ENCODE measurements around the gene ZSCAN5B. TPM values are rescaled to one million over a fixed set of nuclear protein-coding genes. Genes with fewer than 3 reads are reported as not detected.

The ZSCAN5B gene
- total and polyA plus RNA-seq, 9 of the 15 experiments (the other 6 are each of a cell fraction or from before 2014, with no cell fraction given) = 0.03 to 0.07 TPM; not detected in 7

DNA sequence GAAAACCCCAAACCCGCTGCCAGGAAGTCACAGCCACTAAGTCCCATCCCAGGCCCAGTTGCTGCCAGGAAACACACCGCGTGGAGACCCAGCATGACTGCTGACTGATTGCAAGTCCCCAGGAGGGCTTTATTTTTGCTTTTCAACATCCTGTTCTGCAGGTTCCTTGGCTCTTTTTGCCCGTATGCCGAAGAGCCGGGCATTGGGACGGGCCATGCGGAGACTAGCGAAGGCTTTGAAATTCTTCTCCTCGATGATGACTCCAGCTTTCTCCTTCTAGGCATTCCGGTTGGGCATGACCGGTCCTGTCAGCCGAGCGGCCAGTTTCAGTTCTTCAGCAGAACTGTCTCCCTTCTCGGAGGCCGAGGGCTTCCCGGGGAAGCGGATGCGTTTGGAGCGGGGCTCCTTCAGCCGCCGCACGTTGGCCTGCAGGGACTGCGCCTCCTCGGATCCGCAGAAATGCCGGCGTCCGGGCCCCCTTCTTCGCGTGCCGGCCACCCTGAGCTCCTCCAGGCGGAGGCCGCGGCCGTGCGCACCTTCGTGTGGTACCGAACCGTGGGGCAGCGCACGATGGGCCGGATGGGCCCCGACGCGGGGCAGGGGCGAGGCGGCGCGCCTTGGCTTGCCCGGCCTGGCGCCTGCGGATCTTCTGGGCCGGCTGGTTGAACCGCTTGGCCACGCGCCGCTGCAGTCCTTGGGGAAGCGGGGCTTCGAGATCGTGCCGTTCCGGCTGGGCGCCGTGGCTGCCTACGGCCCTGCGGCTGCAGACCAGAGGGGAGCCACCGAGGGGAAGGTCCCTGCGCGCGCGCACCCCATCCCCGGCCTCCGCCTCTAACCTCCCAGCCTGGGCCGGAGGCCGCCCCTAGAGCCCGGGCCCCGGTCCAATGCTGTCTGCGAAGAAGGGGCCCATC lies 19.7 kb upstream of the ZSCAN5B start:
- no peak overlapping the region for H2AFZ ChIP-seq (ENCODE audit: low read depth, low read length)
- ATAC-seq (no peak), DNase-seq (ENCODE audit: extremely low read depth in 1 of 4, low spot score in 3 of 4) (no peak), FAIRE-seq (no peak)
- WGBS (ENCODE audit: insufficient coverage, low coverage, missing lambda C conversion rate) = 56% methylated on average over 25 of the region's 79 CpGs
- intact Hi-C loops (cut with micrococcal nuclease) (no loop called here), in situ Hi-C loops (cut with MboI) (no loop called here)
- CTCF ChIA-PET (ENCODE audit: low intra/inter-chr PET ratio) = no interaction called here
- POLR2A ChIA-PET = interaction anchor here (0.6 kb wide), 1 partner anchor 200 kb away, joined by 3 read pairs; no protein-coding TSS in a partner anchor
- H4K20me1 ChIP-seq (replicated peaks; ENCODE audit: control insufficient read depth, insufficient read depth, low read length) = no peaks in the 10 kb centered on the region
- BruUV-seq (replicated peaks) = no TSS peak
- H3K4me1 ChIP-seq (replicated peaks in 1 of 2; ENCODE audit: control insufficient read depth in 2 of 2, insufficient read depth in 2 of 2, low read length in 2 of 2) = peaks cover 0 to 10% of the 10 kb centered on the region in 2 experiments; a peak in 3 of 5 replicates
- H3K4me3 ChIP-seq = no peak overlapping the region
- H3K9ac ChIP-seq (ENCODE audit: insufficient read depth in 1 of 2, low read depth in 2 of 2, low read length in 2 of 2) = no peak overlapping the region
- peaks cover 0 to 33% of the 10 kb centered on the region in 2 experiments; a peak in 3 of 5 replicates for H3K27me3 ChIP-seq (ENCODE audit: control insufficient read depth in 2 of 2, insufficient read depth in 2 of 2, low read length in 2 of 2)
- no peak overlapping the region for H3K27ac ChIP-seq (ENCODE audit: extremely low read depth, low read depth, low read length)
- H3K4me2 ChIP-seq (ENCODE audit: insufficient read depth, low read length) = no peak overlapping the region
- no peaks in the 10 kb centered on the region for H3K36me3 ChIP-seq (ENCODE audit: control insufficient read depth, insufficient read depth, low read length)
- peaks cover 2% of the 10 kb centered on the region; the same call in 1 of the 2 replicates for H3K9me3 ChIP-seq (replicated peaks; ENCODE audit: control insufficient read depth, insufficient read depth, low read depth, low read length)
- no peaks in the 10 kb centered on the region for H3K9me1 ChIP-seq (ENCODE audit: control insufficient read depth, insufficient read depth, low read length)
- no peaks in the 10 kb centered on the region for H3K79me2 ChIP-seq (ENCODE audit: control insufficient read depth, insufficient read depth, low read length)
- TF ChIP-seq, protein P1, sequence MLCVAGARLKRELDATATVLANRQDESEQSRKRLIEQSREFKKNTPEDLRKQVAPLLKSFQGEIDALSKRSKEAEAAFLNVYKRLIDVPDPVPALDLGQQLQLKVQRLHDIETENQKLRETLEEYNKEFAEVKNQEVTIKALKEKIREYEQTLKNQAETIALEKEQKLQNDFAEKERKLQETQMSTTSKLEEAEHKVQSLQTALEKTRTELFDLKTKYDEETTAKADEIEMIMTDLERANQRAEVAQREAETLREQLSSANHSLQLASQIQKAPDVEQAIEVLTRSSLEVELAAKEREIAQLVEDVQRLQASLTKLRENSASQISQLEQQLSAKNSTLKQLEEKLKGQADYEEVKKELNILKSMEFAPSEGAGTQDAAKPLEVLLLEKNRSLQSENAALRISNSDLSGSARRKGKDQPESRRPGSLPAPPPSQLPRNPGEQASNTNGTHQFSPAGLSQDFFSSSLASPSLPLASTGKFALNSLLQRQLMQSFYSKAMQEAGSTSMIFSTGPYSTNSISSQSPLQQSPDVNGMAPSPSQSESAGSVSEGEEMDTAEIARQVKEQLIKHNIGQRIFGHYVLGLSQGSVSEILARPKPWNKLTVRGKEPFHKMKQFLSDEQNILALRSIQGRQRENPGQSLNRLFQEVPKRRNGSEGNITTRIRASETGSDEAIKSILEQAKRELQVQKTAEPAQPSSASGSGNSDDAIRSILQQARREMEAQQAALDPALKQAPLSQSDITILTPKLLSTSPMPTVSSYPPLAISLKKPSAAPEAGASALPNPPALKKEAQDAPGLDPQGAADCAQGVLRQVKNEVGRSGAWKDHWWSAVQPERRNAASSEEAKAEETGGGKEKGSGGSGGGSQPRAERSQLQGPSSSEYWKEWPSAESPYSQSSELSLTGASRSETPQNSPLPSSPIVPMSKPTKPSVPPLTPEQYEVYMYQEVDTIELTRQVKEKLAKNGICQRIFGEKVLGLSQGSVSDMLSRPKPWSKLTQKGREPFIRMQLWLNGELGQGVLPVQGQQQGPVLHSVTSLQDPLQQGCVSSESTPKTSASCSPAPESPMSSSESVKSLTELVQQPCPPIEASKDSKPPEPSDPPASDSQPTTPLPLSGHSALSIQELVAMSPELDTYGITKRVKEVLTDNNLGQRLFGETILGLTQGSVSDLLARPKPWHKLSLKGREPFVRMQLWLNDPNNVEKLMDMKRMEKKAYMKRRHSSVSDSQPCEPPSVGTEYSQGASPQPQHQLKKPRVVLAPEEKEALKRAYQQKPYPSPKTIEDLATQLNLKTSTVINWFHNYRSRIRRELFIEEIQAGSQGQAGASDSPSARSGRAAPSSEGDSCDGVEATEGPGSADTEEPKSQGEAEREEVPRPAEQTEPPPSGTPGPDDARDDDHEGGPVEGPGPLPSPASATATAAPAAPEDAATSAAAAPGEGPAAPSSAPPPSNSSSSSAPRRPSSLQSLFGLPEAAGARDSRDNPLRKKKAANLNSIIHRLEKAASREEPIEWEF (CRISPR knock-in tag; IDR thresholded peaks at IDR 0.05) = no peak
- no peak for TF ChIP-seq HSF4 (CRISPR knock-in tag; IDR thresholded peaks at IDR 0.05; ENCODE audit: borderline replicate concordance)
- TF ChIP-seq CHD7 (IDR thresholded peaks at IDR 0.05; ENCODE audit: low read depth, low read length) = no peak
